GM23338 (cell line): ENCODE data around the gene ZNF778. TPM values are rescaled to one million over a fixed set of nuclear protein-coding genes. Genes with fewer than 3 reads are reported as not detected.
A peak's percentile ranks its signal among the peaks of the same experiment; 100 is the strongest.

ENCODE experiments used
- ATAC-seq: fragments of 200-7000 bp; cut with Tn5 transposase; 3 replicates; pipeline ENCODE4 v1.9.1; 2020
- DNase-seq: peaks from one replicate; pipeline ENCODE4 v3.0.0-alpha.2; 2015; ENCODE audit warnings: low spot score
- H2AFZ ChIP-seq: fragments of 200-600 bp; sonication (generic); 2 replicates; pipeline ENCODE4 v1.8.0; 2016; ENCODE audit warnings: antibody characterized with exemption, mild to moderate bottlenecking, moderate library complexity
- H3F3A ChIP-seq: fragments of 200-600 bp; sonication (generic); replicated peaks from 2 replicates; pipeline ENCODE4 v1.8.0; 2017; ENCODE audit warnings: antibody characterized with exemption, mixed run types, low read depth
- H3K27ac ChIP-seq: fragments of 200-600 bp; sonication (generic); 2 replicates; pipeline ENCODE4 v1.6.1; 2016; ENCODE audit warnings: low read depth
- H3K27me3 ChIP-seq: fragments of 200-600 bp; sonication (generic); 2 replicates; pipeline ENCODE4 v1.8.0; 2016; ENCODE audit warnings: mild to moderate bottlenecking, mixed run types, moderate library complexity; ENCODE audit not compliant: insufficient read depth
- H3K36me3 ChIP-seq: fragments of 200-600 bp; sonication (generic); 2 replicates; pipeline ENCODE4 v1.8.0; 2016; ENCODE audit warnings: mild to moderate bottlenecking; ENCODE audit not compliant: insufficient read depth
- H3K4me1 ChIP-seq: fragments of 200-600 bp; sonication (generic); 2 replicates; pipeline ENCODE4 v1.8.0; 2016; ENCODE audit warnings: mild to moderate bottlenecking, moderate library complexity; ENCODE audit not compliant: insufficient read depth
- H3K4me2 ChIP-seq: fragments of 200-600 bp; sonication (generic); 2 replicates; pipeline ENCODE4 v1.7.1; 2017; ENCODE audit warnings: mixed run types
- H3K4me3 ChIP-seq: fragments of 200-600 bp; sonication (generic); 2 replicates; pipeline ENCODE4 v1.6.1; 2016; ENCODE audit warnings: mixed run types
- H3K79me2 ChIP-seq: fragments of 200-600 bp; sonication (generic); replicated peaks from 2 replicates; pipeline ENCODE4 v1.8.0; 2017; ENCODE audit warnings: mild to moderate bottlenecking; ENCODE audit not compliant: insufficient read depth
- H3K9me2 ChIP-seq: fragments of 200-600 bp; sonication (generic); 2 replicates; pipeline ENCODE4 v1.8.0; 2017; ENCODE audit not compliant: insufficient read depth
- H4K20me1 ChIP-seq: fragments of 200-600 bp; sonication (generic); replicated peaks from 2 replicates; pipeline ENCODE4 v1.8.0; 2017; ENCODE audit warnings: mild to moderate bottlenecking; ENCODE audit not compliant: insufficient read depth
- H3K27ac Mint-ChIP-seq: 2 replicates; pipeline ENCODE4 v1.8.0; 2020; ENCODE audit warnings: inconsistent platforms, mild to moderate bottlenecking, moderate library complexity, mixed read lengths
- H3K27me3 Mint-ChIP-seq: 3 replicates; pipeline ENCODE4 v1.8.0; 2022; ENCODE audit warnings: low read depth, mild to moderate bottlenecking, moderate library complexity, mixed read lengths, inconsistent platforms; ENCODE audit not compliant: insufficient read depth, poor library complexity
- H3K36me3 Mint-ChIP-seq: 3 replicates; pipeline ENCODE4 v1.8.0; 2021; ENCODE audit warnings: low read depth, mild to moderate bottlenecking, inconsistent platforms, moderate library complexity, mixed read lengths
- H3K4me1 Mint-ChIP-seq: 3 replicates; pipeline ENCODE4 v1.8.0; 2020; ENCODE audit warnings: mild to moderate bottlenecking, inconsistent platforms, mixed read lengths
- H3K4me3 Mint-ChIP-seq: 3 replicates; pipeline ENCODE4 v1.8.0; 2021; ENCODE audit warnings: moderate library complexity, mild to moderate bottlenecking, inconsistent platforms, mixed read lengths
- H3K9me3 Mint-ChIP-seq: 3 replicates; pipeline ENCODE4 v1.8.0; 2020; ENCODE audit warnings: moderate library complexity, mild to moderate bottlenecking, inconsistent platforms, mixed read lengths
- CREB1 ChIP-seq: fragments of 250-450 bp; sonication (Bioruptor Pico); IDR thresholded peaks from 2 replicates; pipeline ENCODE4 v1.5.0; 2020; ENCODE audit warnings: low read depth, mild to moderate bottlenecking, moderate library complexity
- EZH2 ChIP-seq: fragments of 200-600 bp; sonication (generic); IDR thresholded peaks from one replicate; pipeline ENCODE4 v1.8.0; 2017; ENCODE audit warnings: antibody characterized with exemption, mild to moderate bottlenecking, low read depth; ENCODE audit not compliant: unreplicated experiment
- EZH2phosphoT487 ChIP-seq: fragments of 200-600 bp; sonication (generic); IDR thresholded peaks from one replicate; pipeline ENCODE4 v1.8.1; 2018; ENCODE audit warnings: antibody characterized with exemption; ENCODE audit not compliant: unreplicated experiment
- POLR2AphosphoS5 ChIP-seq: IDR thresholded peaks from 2 replicates; pipeline ENCODE4 v1.6.1; 2016; ENCODE audit warnings: antibody characterized with exemption, low read depth
- STAT1 ChIP-seq: IDR thresholded peaks from one replicate; pipeline ENCODE4 v1.6.1; 2016; ENCODE audit warnings: antibody characterized with exemption; ENCODE audit not compliant: unreplicated experiment
- ZNF114 ChIP-seq: fragments of 250-450 bp; sonication (Bioruptor Pico); IDR thresholded peaks from 2 replicates; pipeline ENCODE4 v1.5.0; 2020; ENCODE audit warnings: mild to moderate bottlenecking, moderate library complexity
- ZNF331 ChIP-seq: fragments of 250-450 bp; sonication (Bioruptor Pico); IDR thresholded peaks from 2 replicates; pipeline ENCODE4 v1.5.0; 2020; ENCODE audit warnings: low read depth, mild to moderate bottlenecking, moderate library complexity
- polyA plus RNA-seq: library from polyadenylated mRNA; unstranded; fragments of >200 nt; fragmentation: Nextera tagmentation; extraction: Ambion mirVana; gene quantifications from 2 replicates; pipeline ENCODE4 v1.2.1, GENCODE V29; 2016
- total RNA-seq: library from RNA; depleted of rRNA; stranded (reverse); fragments of >200 nt; shearing (Covaris generic); gene quantifications from 2 replicates; pipeline ENCODE4 v1.2.3, GENCODE V29; 2014
- TF ChIP-seq, protein P1 (sequence below): fragments of 250-450 bp; sonication (Bioruptor Pico); IDR thresholded peaks from 2 replicates; pipeline ENCODE4 v1.5.0; 2020; ENCODE audit warnings: mild to moderate bottlenecking, moderate library complexity
- TF ChIP-seq, protein P2 (sequence below): IDR thresholded peaks from one replicate; pipeline ENCODE4 v1.6.1; 2018; ENCODE audit warnings: antibody characterized with exemption; ENCODE audit not compliant: unreplicated experiment
- TF ChIP-seq, protein P3 (sequence below), 2 experiments: fragments of 200-600 bp in 1 of 2; sonication (generic) in 1 of 2; conservative IDR thresholded peaks; 2 replicates each; pipeline versions ENCODE4 v1.5.1 to v1.6.1; 2016 to 2017; ENCODE audit warnings: antibody characterized with exemption in 2 of 2, low read depth in 2 of 2, mild to moderate bottlenecking in 2 of 2, moderate library complexity in 1 of 2

Gene ZNF778
- total and polyA plus RNA-seq, 2 experiments from 2014 or later, result 7.9 to 43.4 TPM

DNA sequence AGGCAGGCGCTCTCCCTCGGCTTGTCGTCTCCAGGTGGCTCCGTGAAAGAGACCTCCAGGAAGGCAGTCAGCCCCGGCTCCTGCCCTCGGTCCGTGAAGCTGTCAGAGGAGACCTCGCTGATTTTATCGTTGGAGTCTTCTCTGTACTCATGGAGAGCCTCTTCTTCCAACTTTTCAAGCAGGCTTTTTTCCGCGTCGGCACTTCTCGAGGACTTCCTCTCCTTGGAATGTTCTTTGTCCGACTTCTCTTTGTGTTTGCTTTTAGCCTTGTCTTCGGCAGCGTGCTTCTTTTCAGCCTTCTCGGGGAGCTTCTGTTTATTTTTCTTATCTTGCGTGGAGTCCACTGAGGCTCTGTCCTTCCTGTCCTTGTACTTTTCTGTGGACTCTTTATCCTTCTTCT is 65.0 kb downstream of the ZNF778 start (continued):
- TF ChIP-seq, protein P1, sequence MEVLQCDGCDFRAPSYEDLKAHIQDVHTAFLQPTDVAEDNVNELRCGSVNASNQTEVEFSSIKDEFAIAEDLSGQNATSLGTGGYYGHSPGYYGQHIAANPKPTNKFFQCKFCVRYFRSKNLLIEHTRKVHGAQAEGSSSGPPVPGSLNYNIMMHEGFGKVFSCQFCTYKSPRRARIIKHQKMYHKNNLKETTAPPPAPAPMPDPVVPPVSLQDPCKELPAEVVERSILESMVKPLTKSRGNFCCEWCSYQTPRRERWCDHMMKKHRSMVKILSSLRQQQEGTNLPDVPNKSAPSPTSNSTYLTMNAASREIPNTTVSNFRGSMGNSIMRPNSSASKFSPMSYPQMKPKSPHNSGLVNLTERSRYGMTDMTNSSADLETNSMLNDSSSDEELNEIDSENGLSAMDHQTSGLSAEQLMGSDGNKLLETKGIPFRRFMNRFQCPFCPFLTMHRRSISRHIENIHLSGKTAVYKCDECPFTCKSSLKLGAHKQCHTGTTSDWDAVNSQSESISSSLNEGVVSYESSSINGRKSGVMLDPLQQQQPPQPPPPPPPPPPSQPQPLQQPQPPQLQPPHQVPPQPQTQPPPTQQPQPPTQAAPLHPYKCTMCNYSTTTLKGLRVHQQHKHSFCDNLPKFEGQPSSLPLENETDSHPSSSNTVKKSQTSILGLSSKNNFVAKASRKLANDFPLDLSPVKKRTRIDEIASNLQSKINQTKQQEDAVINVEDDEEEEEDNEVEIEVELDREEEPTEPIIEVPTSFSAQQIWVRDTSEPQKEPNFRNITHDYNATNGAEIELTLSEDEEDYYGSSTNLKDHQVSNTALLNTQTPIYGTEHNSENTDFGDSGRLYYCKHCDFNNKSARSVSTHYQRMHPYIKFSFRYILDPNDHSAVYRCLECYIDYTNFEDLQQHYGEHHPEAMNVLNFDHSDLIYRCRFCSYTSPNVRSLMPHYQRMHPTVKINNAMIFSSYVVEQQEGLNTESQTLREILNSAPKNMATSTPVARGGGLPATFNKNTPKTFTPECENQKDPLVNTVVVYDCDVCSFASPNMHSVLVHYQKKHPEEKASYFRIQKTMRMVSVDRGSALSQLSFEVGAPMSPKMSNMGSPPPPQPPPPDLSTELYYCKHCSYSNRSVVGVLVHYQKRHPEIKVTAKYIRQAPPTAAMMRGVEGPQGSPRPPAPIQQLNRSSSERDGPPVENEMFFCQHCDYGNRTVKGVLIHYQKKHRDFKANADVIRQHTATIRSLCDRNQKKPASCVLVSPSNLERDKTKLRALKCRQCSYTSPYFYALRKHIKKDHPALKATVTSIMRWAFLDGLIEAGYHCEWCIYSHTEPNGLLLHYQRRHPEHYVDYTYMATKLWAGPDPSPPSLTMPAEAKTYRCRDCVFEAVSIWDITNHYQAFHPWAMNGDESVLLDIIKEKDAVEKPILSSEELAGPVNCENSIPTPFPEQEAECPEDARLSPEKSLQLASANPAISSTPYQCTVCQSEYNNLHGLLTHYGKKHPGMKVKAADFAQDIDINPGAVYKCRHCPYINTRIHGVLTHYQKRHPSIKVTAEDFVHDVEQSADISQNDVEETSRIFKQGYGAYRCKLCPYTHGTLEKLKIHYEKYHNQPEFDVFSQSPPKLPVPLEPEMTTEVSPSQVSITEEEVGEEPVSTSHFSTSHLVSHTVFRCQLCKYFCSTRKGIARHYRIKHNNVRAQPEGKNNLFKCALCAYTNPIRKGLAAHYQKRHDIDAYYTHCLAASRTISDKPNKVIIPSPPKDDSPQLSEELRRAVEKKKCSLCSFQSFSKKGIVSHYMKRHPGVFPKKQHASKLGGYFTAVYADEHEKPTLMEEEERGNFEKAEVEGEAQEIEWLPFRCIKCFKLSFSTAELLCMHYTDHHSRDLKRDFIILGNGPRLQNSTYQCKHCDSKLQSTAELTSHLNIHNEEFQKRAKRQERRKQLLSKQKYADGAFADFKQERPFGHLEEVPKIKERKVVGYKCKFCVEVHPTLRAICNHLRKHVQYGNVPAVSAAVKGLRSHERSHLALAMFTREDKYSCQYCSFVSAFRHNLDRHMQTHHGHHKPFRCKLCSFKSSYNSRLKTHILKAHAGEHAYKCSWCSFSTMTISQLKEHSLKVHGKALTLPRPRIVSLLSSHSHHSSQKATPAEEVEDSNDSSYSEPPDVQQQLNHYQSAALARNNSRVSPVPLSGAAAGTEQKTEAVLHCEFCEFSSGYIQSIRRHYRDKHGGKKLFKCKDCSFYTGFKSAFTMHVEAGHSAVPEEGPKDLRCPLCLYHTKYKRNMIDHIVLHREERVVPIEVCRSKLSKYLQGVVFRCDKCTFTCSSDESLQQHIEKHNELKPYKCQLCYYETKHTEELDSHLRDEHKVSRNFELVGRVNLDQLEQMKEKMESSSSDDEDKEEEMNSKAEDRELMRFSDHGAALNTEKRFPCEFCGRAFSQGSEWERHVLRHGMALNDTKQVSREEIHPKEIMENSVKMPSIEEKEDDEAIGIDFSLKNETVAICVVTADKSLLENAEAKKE (CRISPR knock-in tag), result no peak
- TF ChIP-seq, protein P2, sequence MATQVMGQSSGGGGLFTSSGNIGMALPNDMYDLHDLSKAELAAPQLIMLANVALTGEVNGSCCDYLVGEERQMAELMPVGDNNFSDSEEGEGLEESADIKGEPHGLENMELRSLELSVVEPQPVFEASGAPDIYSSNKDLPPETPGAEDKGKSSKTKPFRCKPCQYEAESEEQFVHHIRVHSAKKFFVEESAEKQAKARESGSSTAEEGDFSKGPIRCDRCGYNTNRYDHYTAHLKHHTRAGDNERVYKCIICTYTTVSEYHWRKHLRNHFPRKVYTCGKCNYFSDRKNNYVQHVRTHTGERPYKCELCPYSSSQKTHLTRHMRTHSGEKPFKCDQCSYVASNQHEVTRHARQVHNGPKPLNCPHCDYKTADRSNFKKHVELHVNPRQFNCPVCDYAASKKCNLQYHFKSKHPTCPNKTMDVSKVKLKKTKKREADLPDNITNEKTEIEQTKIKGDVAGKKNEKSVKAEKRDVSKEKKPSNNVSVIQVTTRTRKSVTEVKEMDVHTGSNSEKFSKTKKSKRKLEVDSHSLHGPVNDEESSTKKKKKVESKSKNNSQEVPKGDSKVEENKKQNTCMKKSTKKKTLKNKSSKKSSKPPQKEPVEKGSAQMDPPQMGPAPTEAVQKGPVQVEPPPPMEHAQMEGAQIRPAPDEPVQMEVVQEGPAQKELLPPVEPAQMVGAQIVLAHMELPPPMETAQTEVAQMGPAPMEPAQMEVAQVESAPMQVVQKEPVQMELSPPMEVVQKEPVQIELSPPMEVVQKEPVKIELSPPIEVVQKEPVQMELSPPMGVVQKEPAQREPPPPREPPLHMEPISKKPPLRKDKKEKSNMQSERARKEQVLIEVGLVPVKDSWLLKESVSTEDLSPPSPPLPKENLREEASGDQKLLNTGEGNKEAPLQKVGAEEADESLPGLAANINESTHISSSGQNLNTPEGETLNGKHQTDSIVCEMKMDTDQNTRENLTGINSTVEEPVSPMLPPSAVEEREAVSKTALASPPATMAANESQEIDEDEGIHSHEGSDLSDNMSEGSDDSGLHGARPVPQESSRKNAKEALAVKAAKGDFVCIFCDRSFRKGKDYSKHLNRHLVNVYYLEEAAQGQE, result no peak

DNA sequence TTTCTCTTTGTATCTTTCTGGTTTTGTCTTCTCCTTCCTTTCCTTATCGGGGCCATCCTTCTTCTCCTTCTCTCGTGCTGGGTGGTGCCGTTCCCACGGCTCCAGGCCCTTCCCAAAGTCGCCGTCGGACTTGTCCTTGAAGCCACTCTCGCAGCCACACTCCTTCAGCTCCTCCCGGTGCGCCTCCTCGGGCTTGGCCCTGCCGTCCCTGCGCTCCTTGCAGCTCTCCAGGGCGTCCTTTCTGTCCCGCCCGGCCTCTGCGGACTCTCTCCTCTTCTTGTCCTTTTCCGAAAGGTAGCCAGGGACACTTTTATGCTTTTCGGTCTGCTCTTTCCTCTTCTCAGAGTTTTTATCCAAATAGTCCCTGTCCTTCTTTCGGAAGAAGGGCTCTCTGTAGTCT is 65.9 kb downstream of the ZNF778 start:
- 0 out of 3 replicates have a peak, but pooled peaks cover 3% of the 10 kb centered on the region for H3K4me1 Mint-ChIP-seq
- H3K4me3 Mint-ChIP-seq, result no peak overlapping the region
- no peaks in the 10 kb centered on the region for H3K9me3 Mint-ChIP-seq
- Histone ChIP-seq H3K36me3 (peaks cover 34% of the 10 kb centered on the region), H3K4me1 (no peaks in the 10 kb centered on the region), H3K27ac (peak overlapping the region; percentile 55; the same call in 1 of the 2 replicates), H3K79me2 (peaks cover under 1% of the 10 kb centered on the region; the same call in 1 of the 2 replicates), H3K27me3 (no peaks in the 10 kb centered on the region), H3K4me3 (no peak overlapping the region), H3F3A (peaks cover 19% of the 10 kb centered on the region; the same call in 1 of the 2 replicates), H2AFZ (no peak overlapping the region), H3K4me2 (no peak overlapping the region), H3K9me2 (no peaks in the 10 kb centered on the region), H4K20me1 (peaks cover 4% of the 10 kb centered on the region)
- peaks cover 2% of the 10 kb centered on the region for H3K27me3 Mint-ChIP-seq
- no peak for DNase-seq
- ATAC-seq, result no peak
- H3K27ac Mint-ChIP-seq, result no peak overlapping the region
- H3K36me3 Mint-ChIP-seq, result peaks cover 26% of the 10 kb centered on the region
- no peak for TF ChIP-seq ZNF114 (CRISPR knock-in tag)
- TF ChIP-seq EZH2, result no peak
- no peak for TF ChIP-seq POLR2AphosphoS5
- TF ChIP-seq, protein P2, result no peak
- no peak for TF ChIP-seq CREB1
- TF ChIP-seq, protein P3, sequence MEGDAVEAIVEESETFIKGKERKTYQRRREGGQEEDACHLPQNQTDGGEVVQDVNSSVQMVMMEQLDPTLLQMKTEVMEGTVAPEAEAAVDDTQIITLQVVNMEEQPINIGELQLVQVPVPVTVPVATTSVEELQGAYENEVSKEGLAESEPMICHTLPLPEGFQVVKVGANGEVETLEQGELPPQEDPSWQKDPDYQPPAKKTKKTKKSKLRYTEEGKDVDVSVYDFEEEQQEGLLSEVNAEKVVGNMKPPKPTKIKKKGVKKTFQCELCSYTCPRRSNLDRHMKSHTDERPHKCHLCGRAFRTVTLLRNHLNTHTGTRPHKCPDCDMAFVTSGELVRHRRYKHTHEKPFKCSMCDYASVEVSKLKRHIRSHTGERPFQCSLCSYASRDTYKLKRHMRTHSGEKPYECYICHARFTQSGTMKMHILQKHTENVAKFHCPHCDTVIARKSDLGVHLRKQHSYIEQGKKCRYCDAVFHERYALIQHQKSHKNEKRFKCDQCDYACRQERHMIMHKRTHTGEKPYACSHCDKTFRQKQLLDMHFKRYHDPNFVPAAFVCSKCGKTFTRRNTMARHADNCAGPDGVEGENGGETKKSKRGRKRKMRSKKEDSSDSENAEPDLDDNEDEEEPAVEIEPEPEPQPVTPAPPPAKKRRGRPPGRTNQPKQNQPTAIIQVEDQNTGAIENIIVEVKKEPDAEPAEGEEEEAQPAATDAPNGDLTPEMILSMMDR (conservative IDR thresholded peaks at IDR 0.05; ENCODE audit: low read depth in 2 of 2), result no peak
- TF ChIP-seq EZH2phosphoT487, result no peak
- TF ChIP-seq ZNF331 (CRISPR knock-in tag), result no peak
- TF ChIP-seq STAT1, result no peak
